ENCODE data around the gene TREX2.

Gene TREX2

DNA sequence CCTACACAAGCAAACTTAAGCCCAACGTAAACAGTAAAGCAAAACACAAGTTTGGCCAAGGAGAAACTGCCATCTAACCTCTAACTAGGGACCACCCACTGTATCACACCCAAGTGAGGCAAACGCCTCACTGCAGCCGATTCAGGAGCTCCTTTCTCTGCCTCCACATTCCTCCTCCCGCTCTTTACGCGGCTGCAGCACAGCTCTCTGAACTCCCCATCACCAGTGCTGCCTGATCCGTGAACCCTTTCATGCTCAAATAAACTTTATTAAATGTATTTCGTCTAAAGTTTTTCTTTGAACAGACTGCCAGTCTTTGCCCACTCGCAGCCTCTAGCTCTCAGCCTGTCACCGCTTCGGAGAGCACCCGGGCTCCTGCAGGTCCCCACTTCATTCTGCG lies 51.2 kb downstream of the TREX2 start:
- TF ChIP-seq POLR2AphosphoS5 (IDR thresholded peaks at IDR 0.05; ENCODE audit: low read depth) = no peak
- TF ChIP-seq SPI1 (IDR thresholded peaks at IDR 0.05; ENCODE audit: borderline replicate concordance, low read depth) = no peak
- TF ChIP-seq, protein P1, sequence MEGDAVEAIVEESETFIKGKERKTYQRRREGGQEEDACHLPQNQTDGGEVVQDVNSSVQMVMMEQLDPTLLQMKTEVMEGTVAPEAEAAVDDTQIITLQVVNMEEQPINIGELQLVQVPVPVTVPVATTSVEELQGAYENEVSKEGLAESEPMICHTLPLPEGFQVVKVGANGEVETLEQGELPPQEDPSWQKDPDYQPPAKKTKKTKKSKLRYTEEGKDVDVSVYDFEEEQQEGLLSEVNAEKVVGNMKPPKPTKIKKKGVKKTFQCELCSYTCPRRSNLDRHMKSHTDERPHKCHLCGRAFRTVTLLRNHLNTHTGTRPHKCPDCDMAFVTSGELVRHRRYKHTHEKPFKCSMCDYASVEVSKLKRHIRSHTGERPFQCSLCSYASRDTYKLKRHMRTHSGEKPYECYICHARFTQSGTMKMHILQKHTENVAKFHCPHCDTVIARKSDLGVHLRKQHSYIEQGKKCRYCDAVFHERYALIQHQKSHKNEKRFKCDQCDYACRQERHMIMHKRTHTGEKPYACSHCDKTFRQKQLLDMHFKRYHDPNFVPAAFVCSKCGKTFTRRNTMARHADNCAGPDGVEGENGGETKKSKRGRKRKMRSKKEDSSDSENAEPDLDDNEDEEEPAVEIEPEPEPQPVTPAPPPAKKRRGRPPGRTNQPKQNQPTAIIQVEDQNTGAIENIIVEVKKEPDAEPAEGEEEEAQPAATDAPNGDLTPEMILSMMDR (IDR thresholded peaks at IDR 0.05; ENCODE audit: insufficient read depth, low read length) = no peak
- TF ChIP-seq, protein P2, sequence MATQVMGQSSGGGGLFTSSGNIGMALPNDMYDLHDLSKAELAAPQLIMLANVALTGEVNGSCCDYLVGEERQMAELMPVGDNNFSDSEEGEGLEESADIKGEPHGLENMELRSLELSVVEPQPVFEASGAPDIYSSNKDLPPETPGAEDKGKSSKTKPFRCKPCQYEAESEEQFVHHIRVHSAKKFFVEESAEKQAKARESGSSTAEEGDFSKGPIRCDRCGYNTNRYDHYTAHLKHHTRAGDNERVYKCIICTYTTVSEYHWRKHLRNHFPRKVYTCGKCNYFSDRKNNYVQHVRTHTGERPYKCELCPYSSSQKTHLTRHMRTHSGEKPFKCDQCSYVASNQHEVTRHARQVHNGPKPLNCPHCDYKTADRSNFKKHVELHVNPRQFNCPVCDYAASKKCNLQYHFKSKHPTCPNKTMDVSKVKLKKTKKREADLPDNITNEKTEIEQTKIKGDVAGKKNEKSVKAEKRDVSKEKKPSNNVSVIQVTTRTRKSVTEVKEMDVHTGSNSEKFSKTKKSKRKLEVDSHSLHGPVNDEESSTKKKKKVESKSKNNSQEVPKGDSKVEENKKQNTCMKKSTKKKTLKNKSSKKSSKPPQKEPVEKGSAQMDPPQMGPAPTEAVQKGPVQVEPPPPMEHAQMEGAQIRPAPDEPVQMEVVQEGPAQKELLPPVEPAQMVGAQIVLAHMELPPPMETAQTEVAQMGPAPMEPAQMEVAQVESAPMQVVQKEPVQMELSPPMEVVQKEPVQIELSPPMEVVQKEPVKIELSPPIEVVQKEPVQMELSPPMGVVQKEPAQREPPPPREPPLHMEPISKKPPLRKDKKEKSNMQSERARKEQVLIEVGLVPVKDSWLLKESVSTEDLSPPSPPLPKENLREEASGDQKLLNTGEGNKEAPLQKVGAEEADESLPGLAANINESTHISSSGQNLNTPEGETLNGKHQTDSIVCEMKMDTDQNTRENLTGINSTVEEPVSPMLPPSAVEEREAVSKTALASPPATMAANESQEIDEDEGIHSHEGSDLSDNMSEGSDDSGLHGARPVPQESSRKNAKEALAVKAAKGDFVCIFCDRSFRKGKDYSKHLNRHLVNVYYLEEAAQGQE (IDR thresholded peaks at IDR 0.05; ENCODE audit: insufficient replicate concordance, low read depth) = no peak
- no peak for TF ChIP-seq GABPA (IDR thresholded peaks at IDR 0.05; ENCODE audit: low read depth)
- DNase-seq (ENCODE audit: low read depth in 1 of 2, low spot score in 1 of 2) = no peak
- no peak overlapping the region for H3K27ac ChIP-seq (replicated peaks)
- H3K27me3 ChIP-seq (ENCODE audit: insufficient read depth, poor library complexity, severe bottlenecking) = no peaks in the 10 kb centered on the region
- H3K4me3 ChIP-seq (replicated peaks; ENCODE audit: insufficient read depth, low read length) = no peak overlapping the region

Data from HL-60 (cell line).